IMR-90 (cell line): ENCODE results near the gene GNAO1. TPM values are rescaled to one million over a fixed set of nuclear protein-coding genes. Genes with fewer than 3 reads are reported as not detected.
"Not testable (repeated sequence)": the region's sequence is repeated elsewhere in the genome, so short reads cannot be mapped to it uniquely, and the experiment has no call there.

Source experiments
- ATAC-seq: fragments of 200-7000 bp; cut with Tn5 transposase; 2 replicates; pipeline ENCODE4 v1.9.1; 2020; ENCODE audit warnings: low read depth, mild to moderate bottlenecking, moderate library complexity
- BruUV-seq: library from RNA; stranded (reverse); fragments of 400-500 nt; replicated peaks from 2 replicates; lab custom pipeline; 2021; lab: Mats Ljungman, UMichigan
- CTCF ChIA-PET: fragments of 300-600 bp; formaldehyde crosslinking; extraction: SDS; loops from one replicate; lab custom pipeline; 2021; ENCODE audit warnings: antibody characterized with exemption; lab: Yijun Ruan, JAX
- POLR2A ChIA-PET: fragments of 300-600 bp; sonication (Branson Sonifier 250); formaldehyde crosslinking; loops from one replicate; lab custom pipeline; 2022; ENCODE audit warnings: antibody characterized with exemption; ENCODE audit not compliant: unreplicated experiment; lab: Charles Lee
- DNase-seq: peaks from one replicate; pipeline ENCODE4 v3.0.0; 2013
- H2AFZ ChIP-seq: replicated peaks from 2 replicates; pipeline ENCODE3; 2013; ENCODE audit warnings: low read length, mild to moderate bottlenecking; ENCODE audit not compliant: poor library complexity
- H2AK5ac ChIP-seq: 2 replicates; pipeline ENCODE4 v1.6.1; 2013; ENCODE audit warnings: low read depth, low read length, inconsistent platforms
- H2AK9ac ChIP-seq: replicated peaks from 2 replicates; pipeline ENCODE3; 2013; ENCODE audit warnings: mild to moderate bottlenecking, low read depth, low read length, moderate library complexity; ENCODE audit not compliant: poor library complexity
- H2BK120ac ChIP-seq: 2 replicates; pipeline ENCODE4 v1.6.1; 2013; ENCODE audit warnings: low read depth, low read length, inconsistent platforms
- H2BK15ac ChIP-seq: 3 replicates; pipeline ENCODE4 v1.6.1; 2013; ENCODE audit warnings: low read depth, low read length, inconsistent platforms
- H2BK20ac ChIP-seq: 2 replicates; pipeline ENCODE4 v1.6.1; 2013; ENCODE audit warnings: low read depth, mild to moderate bottlenecking, inconsistent platforms, low read length, moderate library complexity
- H2BK5ac ChIP-seq: 2 replicates; pipeline ENCODE4 v1.6.1; 2013; ENCODE audit warnings: mild to moderate bottlenecking, low read depth, low read length, inconsistent platforms; ENCODE audit not compliant: poor library complexity, severe bottlenecking
- H3K14ac ChIP-seq: replicated peaks from 2 replicates; pipeline ENCODE4 v1.6.1; 2013; ENCODE audit warnings: low read depth, low read length, inconsistent platforms
- H3K18ac ChIP-seq: 2 replicates; pipeline ENCODE4 v1.6.1; 2013; ENCODE audit warnings: low read depth, low read length, control low read depth
- H3K23ac ChIP-seq: 2 replicates; pipeline ENCODE4 v1.6.1; 2013; ENCODE audit warnings: low read depth, low read length, inconsistent platforms
- H3K27ac ChIP-seq: 2 replicates; pipeline ENCODE4 v1.5.1; 2013; ENCODE audit warnings: mild to moderate bottlenecking, control low read depth, low read length; ENCODE audit not compliant: insufficient read depth
- H3K27me3 ChIP-seq: 2 replicates; pipeline ENCODE4 v1.6.1; 2013; ENCODE audit warnings: low read length; ENCODE audit not compliant: control insufficient read depth, insufficient read depth
- H3K36me3 ChIP-seq: 2 replicates; pipeline ENCODE4 v1.6.1; 2013; ENCODE audit warnings: low read length, mixed read lengths; ENCODE audit not compliant: control insufficient read depth, insufficient read depth
- H3K4ac ChIP-seq: 2 replicates; pipeline ENCODE4 v1.6.1; 2013; ENCODE audit warnings: low read depth, low read length, inconsistent platforms
- H3K4me1 ChIP-seq: 2 replicates; pipeline ENCODE4 v1.6.1; 2013; ENCODE audit warnings: low read length, mixed read lengths; ENCODE audit not compliant: control insufficient read depth, insufficient read depth
- H3K4me2 ChIP-seq: 2 replicates; pipeline ENCODE4 v1.6.1; 2013; ENCODE audit warnings: low read depth, mild to moderate bottlenecking, control low read depth, low read length, moderate library complexity
- H3K4me3 ChIP-seq: 2 replicates; pipeline ENCODE4 v1.5.1; 2013; ENCODE audit warnings: low read depth, mild to moderate bottlenecking, control low read depth, low read length, moderate library complexity; ENCODE audit not compliant: insufficient read depth
- H3K56ac ChIP-seq: 2 replicates; pipeline ENCODE4 v1.6.1; 2013; ENCODE audit warnings: low read length, inconsistent platforms; ENCODE audit not compliant: insufficient read depth; ENCODE audit errors: extremely low read depth
- H3K79me1 ChIP-seq, 2 experiments: 2 replicates each; pipeline ENCODE4 v1.6.1; 2013; ENCODE audit warnings: low read length in 2 of 2, inconsistent platforms in 1 of 2, low read depth in 1 of 2
- H3K9ac ChIP-seq: 2 replicates; pipeline ENCODE4 v1.6.1; 2013; ENCODE audit warnings: low read depth, low read length, control low read depth
- H3K9me1 ChIP-seq: 2 replicates; pipeline ENCODE4 v1.6.1; 2013; ENCODE audit warnings: low read length, inconsistent platforms; ENCODE audit not compliant: insufficient read depth
- H3K9me3 ChIP-seq: 2 replicates; pipeline ENCODE4 v1.6.1; 2013; ENCODE audit warnings: low read length; ENCODE audit not compliant: control insufficient read depth, insufficient read depth
- H4K20me1 ChIP-seq: 2 replicates; pipeline ENCODE4 v1.6.1; 2013; ENCODE audit warnings: low read length, inconsistent platforms; ENCODE audit not compliant: insufficient read depth
- H4K5ac ChIP-seq: 2 replicates; pipeline ENCODE4 v1.6.1; 2013; ENCODE audit warnings: mild to moderate bottlenecking, low read depth, low read length, control low read depth
- H4K8ac ChIP-seq, 2 experiments: 2 replicates each; pipeline ENCODE4 v1.6.1; 2013; ENCODE audit warnings: low read depth in 2 of 2, low read length in 2 of 2, control low read depth in 1 of 2, inconsistent platforms in 1 of 2
- H4K91ac ChIP-seq: 2 replicates; pipeline ENCODE4 v1.6.1; 2013; ENCODE audit warnings: low read depth, low read length, inconsistent platforms; ENCODE audit not compliant: insufficient read depth
- WGBS, 2 experiments: methylation state at CpG; one replicate each; pipeline versions ENCODE4 v1.1.5 to v1.1.7; 2013; ENCODE audit warnings: missing lambda C conversion rate in 2 of 2; ENCODE audit not compliant: insufficient read length in 1 of 2; ENCODE audit errors: extremely low coverage in 2 of 2; 5-methylcytosine and 5-hydroxymethylcytosine counted together
- dilution Hi-C: fragments of 300-500 bp; cut with HindIII; formaldehyde crosslinking; loops from one replicate; pipeline ENCODE4 v1.14.3; 2018; ENCODE audit warnings: low sequenced_read_pairs; ENCODE audit not compliant: unreplicated experiment
- in situ Hi-C: fragments of 300-500 bp; cut with MboI; formaldehyde crosslinking; loops from 3 replicates; pipeline ENCODE4 v1.14.3; 2019; ENCODE audit warnings: low sequenced_read_pairs, inconsistent platforms, mixed read lengths
- intact Hi-C: fragments of 100-400 bp; cut with micrococcal nuclease; formaldehyde crosslinking; loops from 2 replicates; pipeline ENCODE4 v1.10.0; 2022
- polyA plus RNA-seq, 3 experiments: library from polyadenylated mRNA; depleted of rRNA; stranded (reverse); fragments of >200 nt; gene quantifications; 2 replicates each; pipeline ENCODE4 v1.2.3, GENCODE V29; 2012; ENCODE audit warnings: low replicate concordance in 1 of 3
- total RNA-seq: library from RNA; depleted of rRNA; stranded (reverse); fragments of >200 nt; gene quantifications from 2 replicates; pipeline ENCODE4 v1.2.3, GENCODE V29; 2012

The GNAO1 gene
- total and polyA plus RNA-seq, 2 of the 4 experiments (the other 2 are of a cell fraction), result under 0.01 to 0.07 TPM

GRCh38 chr16:56379044-56379443, 187.8 kb downstream of the GNAO1 start:
- DNase-seq, H3K23ac ChIP-seq, BruUV-seq, H3K9me1 ChIP-seq, H3K4me1 ChIP-seq, H3K4me2 ChIP-seq, H3K4me3 ChIP-seq, H2BK20ac ChIP-seq, H3K27me3 ChIP-seq, H3K9me3 ChIP-seq, H3K27ac ChIP-seq, H2BK120ac ChIP-seq, POLR2A ChIA-PET, H4K20me1 ChIP-seq, H2BK15ac ChIP-seq, H2AK9ac ChIP-seq, H3K4ac ChIP-seq, ATAC-seq, intact Hi-C loops, H4K5ac ChIP-seq, CTCF ChIA-PET, H2AFZ ChIP-seq, H3K56ac ChIP-seq, H4K8ac ChIP-seq, H4K91ac ChIP-seq, in situ Hi-C loops, dilution Hi-C loops, H2AK5ac ChIP-seq, H3K18ac ChIP-seq, H3K14ac ChIP-seq, H3K9ac ChIP-seq, H2BK5ac ChIP-seq: not testable (repeated sequence)
- peaks cover 23% of the 10 kb centered on the region for H3K36me3 ChIP-seq
- no CpG with 5 or more reads among the region's 6 CpGs for WGBS, 2 experiments
- H3K79me1 ChIP-seq, result peaks cover 27 to 32% of the 10 kb centered on the region in 2 experiments

DNA sequence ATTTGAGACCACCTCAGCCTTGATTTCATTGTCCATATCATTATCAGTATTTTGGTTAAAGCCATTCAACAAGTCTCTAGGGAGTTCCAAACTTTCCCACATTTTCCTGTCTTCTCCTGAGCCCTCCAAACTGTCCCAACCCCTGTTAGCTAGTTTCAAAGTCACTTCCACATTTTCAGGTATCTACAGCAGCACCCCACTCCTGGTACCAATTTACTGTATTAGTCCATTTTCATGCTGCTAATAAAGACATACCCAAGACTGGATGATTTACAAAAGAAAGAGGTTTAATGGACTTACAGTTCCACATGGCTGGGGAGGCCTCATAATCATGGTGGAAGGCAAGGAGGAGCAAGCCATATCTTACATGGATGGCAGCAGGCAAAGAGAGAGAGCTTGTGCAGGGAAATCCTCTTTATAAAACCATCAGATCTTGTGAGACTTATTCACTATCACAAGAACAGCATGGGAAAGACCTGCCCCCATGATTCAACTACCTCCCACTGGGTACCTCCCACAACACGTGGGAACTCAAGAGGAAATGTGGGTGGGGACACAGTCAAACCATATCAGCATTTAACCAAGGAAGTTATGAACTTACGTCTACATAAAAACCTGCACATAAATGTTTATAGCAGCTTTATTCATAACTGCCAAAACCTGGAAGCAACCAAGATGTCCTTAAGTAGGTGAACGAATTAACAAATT, 189.6 kb downstream of the GNAO1 start:
- no CpG with 5 or more reads among the region's 3 CpGs for WGBS, 2 experiments
- H3K27me3 ChIP-seq, H3K4me2 ChIP-seq, H3K27ac ChIP-seq, DNase-seq, intact Hi-C loops, H2BK5ac ChIP-seq, H3K18ac ChIP-seq, H3K14ac ChIP-seq, H4K5ac ChIP-seq, H4K20me1 ChIP-seq, H2BK20ac ChIP-seq, H2AK5ac ChIP-seq, CTCF ChIA-PET, H2BK120ac ChIP-seq, H3K4me3 ChIP-seq, in situ Hi-C loops, H4K8ac ChIP-seq, H3K23ac ChIP-seq, H2AFZ ChIP-seq, BruUV-seq, H3K9me3 ChIP-seq, POLR2A ChIA-PET, H3K4me1 ChIP-seq, H3K9ac ChIP-seq, dilution Hi-C loops, H2AK9ac ChIP-seq, H3K56ac ChIP-seq, ATAC-seq, H3K4ac ChIP-seq, H2BK15ac ChIP-seq, H4K91ac ChIP-seq: not testable (repeated sequence)
- peaks cover 22 to 25% of the 10 kb centered on the region in 2 experiments for H3K79me1 ChIP-seq
- peaks cover 10% of the 10 kb centered on the region for H3K9me1 ChIP-seq
- peaks cover 34% of the 10 kb centered on the region for H3K36me3 ChIP-seq
